HepG2 (cell line): Measurements from ENCODE around the gene CITED4. TPM values are rescaled to one million over a fixed set of nuclear protein-coding genes. Genes with fewer than 3 reads are reported as not detected.

Experiments used
- ATAC-seq: fragments of 200-7000 bp; cut with Tn5 transposase; 3 replicates; pipeline ENCODE4 v1.9.1; 2020; ENCODE audit warnings: mild to moderate bottlenecking, moderate library complexity
- BruUV-seq: library from RNA; stranded (reverse); fragments of 400-500 nt; replicated peaks from 2 replicates; lab custom pipeline; 2021; lab: Mats Ljungman, UMichigan
- CTCF ChIA-PET: fragments of 300-600 bp; formaldehyde crosslinking; extraction: SDS; loops from one replicate; lab custom pipeline; 2021; ENCODE audit warnings: low total read pairs, inconsistent platforms, low intra/inter-chr PET ratio; lab: Yijun Ruan, JAX
- POLR2A ChIA-PET: fragments of 350-600 bp; sonication (Branson Sonifier 250); formaldehyde crosslinking; loops from one replicate; lab custom pipeline; 2020; ENCODE audit warnings: antibody characterized with exemption, inconsistent platforms; lab: Yijun Ruan, JAX
- DNase-seq: peaks from one replicate; pipeline ENCODE4 v3.0.0-alpha.2; 2015; ENCODE audit warnings: low spot score
- FAIRE-seq: peaks from 3 replicates; lab custom pipeline; 2011; peaks lifted over from hg19 to GRCh38; lab: Jason Lieb, UNC
- H2AFZ ChIP-seq: one replicate; pipeline ENCODE4 v1.6.1; 2011; ENCODE audit warnings: low read length, inconsistent platforms
- H3K27ac ChIP-seq: fragments of 300-600 bp; 3 replicates; pipeline ENCODE4 v1.8.0; 2011; ENCODE audit warnings: mixed run types, mild to moderate bottlenecking, mixed read lengths, low read length, inconsistent platforms; ENCODE audit not compliant: insufficient read depth; ENCODE audit errors: extremely low read length
- H3K27me3 ChIP-seq, 2 experiments: fragments of 200-600 bp in 1 of 2; 2 replicates in 1 of 2; 3 replicates in 1 of 2; pipeline versions ENCODE4 v1.6.0 to v1.8.0; 2011; ENCODE audit warnings: low read length in 2 of 2, mild to moderate bottlenecking in 2 of 2, moderate library complexity in 2 of 2, inconsistent platforms in 1 of 2; ENCODE audit not compliant: insufficient read depth in 2 of 2, control insufficient read depth in 1 of 2
- H3K36me3 ChIP-seq, 2 experiments: fragments of 200-600 bp in 1 of 2; replicated peaks in 1 of 2; 2 replicates in 1 of 2; 3 replicates in 1 of 2; pipeline versions ENCODE4 v1.5.1 to v1.8.0; 2011; ENCODE audit warnings: low read length in 2 of 2, inconsistent platforms in 1 of 2; ENCODE audit not compliant: insufficient read depth in 2 of 2, control insufficient read depth in 1 of 2
- H3K4me1 ChIP-seq: 2 replicates; pipeline ENCODE4 v1.5.1; 2012; ENCODE audit warnings: low read length, inconsistent platforms; ENCODE audit not compliant: insufficient read depth
- H3K4me2 ChIP-seq: 2 replicates; pipeline ENCODE4 v1.6.0; 2011; ENCODE audit warnings: low read depth, low read length, inconsistent platforms
- H3K4me3 ChIP-seq, 3 experiments: fragments of 200-600 bp in 1 of 3; sonication (generic), shearing (Covaris generic) in 1 of 3; replicated peaks in 1 of 3; 2 replicates each; pipeline ENCODE4 v1.5.1; 2011 to 2016; ENCODE audit warnings: low read length in 3 of 3, inconsistent platforms in 2 of 3, low read depth in 2 of 3, mild to moderate bottlenecking in 2 of 3, control low read depth in 1 of 3, mixed read lengths in 1 of 3; ENCODE audit not compliant: insufficient read depth in 1 of 3
- H3K79me2 ChIP-seq: one replicate; pipeline ENCODE4 v1.6.1; 2011; ENCODE audit warnings: low read length, inconsistent platforms; ENCODE audit not compliant: insufficient read depth
- H3K9ac ChIP-seq: 2 replicates; pipeline ENCODE4 v1.6.0; 2011; ENCODE audit warnings: mild to moderate bottlenecking, low read depth, low read length, inconsistent platforms; ENCODE audit not compliant: insufficient read depth
- H3K9me3 ChIP-seq: 2 replicates; pipeline ENCODE4 v1.5.1; 2012; ENCODE audit warnings: mild to moderate bottlenecking, low read length
- H4K20me1 ChIP-seq: 2 replicates; pipeline ENCODE4 v1.6.0; 2011; ENCODE audit warnings: inconsistent platforms, mild to moderate bottlenecking, low read length, moderate library complexity; ENCODE audit not compliant: insufficient read depth
- CEBPB ChIP-seq: IDR thresholded peaks from 2 replicates; pipeline ENCODE4 v1.6.1; 2011; ENCODE audit warnings: low read depth, low read length, improper control_type of control experiment, borderline replicate concordance
- FLYWCH1 ChIP-seq: sonication (generic); formaldehyde crosslinking; IDR thresholded peaks from 2 replicates; pipeline ENCODE4 v1.8.1; 2023; ENCODE audit warnings: mild to moderate bottlenecking, missing genetic modification reagents
- HES4 ChIP-seq: sonication (generic); formaldehyde crosslinking; IDR thresholded peaks from 2 replicates; pipeline ENCODE4 v1.9.0; 2021; ENCODE audit warnings: mild to moderate bottlenecking, missing genetic modification reagents, borderline replicate concordance
- HINFP ChIP-seq: sonication (generic); formaldehyde crosslinking; IDR thresholded peaks from 2 replicates; pipeline ENCODE4 v1.4.0; 2020; ENCODE audit warnings: low read depth, mild to moderate bottlenecking, missing genetic modification reagents
- HMGXB4 ChIP-seq, 2 experiments: sonication (generic) in 1 of 2; formaldehyde crosslinking in 1 of 2; IDR thresholded peaks; 2 replicates each; pipeline versions ENCODE4 v1.4.0 to v1.6.1; 2018 to 2020; ENCODE audit warnings: missing genetic modification reagents in 2 of 2, borderline replicate concordance in 1 of 2, low read depth in 1 of 2, mild to moderate bottlenecking in 1 of 2, missing biosample characterization in 1 of 2
- KDM4B ChIP-seq: sonication (generic); formaldehyde crosslinking; IDR thresholded peaks from 2 replicates; pipeline ENCODE4 v1.4.0; 2020; ENCODE audit warnings: missing genetic modification reagents
- KLF9 ChIP-seq: IDR thresholded peaks from 2 replicates; pipeline ENCODE4 v1.6.1; 2016; ENCODE audit warnings: low read depth
- KMT2A ChIP-seq: sonication (generic); formaldehyde crosslinking; IDR thresholded peaks from 2 replicates; pipeline ENCODE4 v1.4.0; 2020; ENCODE audit warnings: missing genetic modification reagents
- PREB ChIP-seq: sonication (generic); formaldehyde crosslinking; IDR thresholded peaks from 2 replicates; pipeline ENCODE4 v1.4.0; 2020; ENCODE audit warnings: missing genetic modification reagents
- SIX4 ChIP-seq: sonication (generic); formaldehyde crosslinking; IDR thresholded peaks from 2 replicates; pipeline ENCODE4 v1.4.0; 2020; ENCODE audit warnings: missing genetic modification reagents
- SMARCC2 ChIP-seq: fragments of 450-650 bp; IDR thresholded peaks from 2 replicates; pipeline ENCODE4 v1.6.1; 2017; ENCODE audit warnings: antibody characterized with exemption, mild to moderate bottlenecking
- TBP ChIP-seq: sonication (generic); formaldehyde crosslinking; IDR thresholded peaks from 2 replicates; pipeline ENCODE4 v1.5.0; 2020; ENCODE audit warnings: missing genetic modification reagents
- ZFX ChIP-seq: sonication (generic); formaldehyde crosslinking; IDR thresholded peaks from 2 replicates; pipeline ENCODE4 v1.4.0; 2020; ENCODE audit warnings: mild to moderate bottlenecking, low read depth, missing genetic modification reagents, moderate library complexity
- ZNF263 ChIP-seq: sonication (generic); formaldehyde crosslinking; IDR thresholded peaks from 2 replicates; pipeline ENCODE4 v1.4.0; 2020; ENCODE audit warnings: missing genetic modification reagents
- ZNF703 ChIP-seq: sonication (generic); formaldehyde crosslinking; IDR thresholded peaks from 2 replicates; pipeline ENCODE4 v1.5.1; 2020; ENCODE audit warnings: missing genetic modification reagents, mild to moderate bottlenecking, moderate library complexity, borderline replicate concordance
- in situ Hi-C: cut with HindIII; loops from 2 replicates; pipeline ENCODE4 v1.10.0; 2017; ENCODE audit warnings: low pct_unique_long_range_greater_than_20kb; ENCODE audit not compliant: extremely low pct_ligation_motif_present
- intact Hi-C: fragments of 100-400 bp; cut with micrococcal nuclease; formaldehyde crosslinking; loops from one replicate; pipeline ENCODE4 v1.10.0; 2022; ENCODE audit not compliant: unreplicated experiment
- polyA plus RNA-seq, 8 experiments: library from polyadenylated mRNA; depleted of rRNA in 3 of 8; stranded (reverse) in 7 of 8; unstranded in 1 of 8; fragments of >200 nt; fragmentation: Illumina TruSeq in 4 of 8; extraction: Trizol in 4 of 8; gene quantifications; 2 replicates each; pipeline versions ENCODE4 v1.2.1 to v1.2.3, GENCODE V29; 2011 to 2016; ENCODE audit warnings: low read depth in 4 of 8, missing spikeins in 1 of 8, mixed read lengths in 1 of 8; ENCODE audit not compliant: insufficient read depth in 1 of 8
- total RNA-seq, 5 experiments: library from RNA; depleted of rRNA; stranded (reverse); fragments of >200 nt; fragmentation: Illumina TruSeq; extraction: Trizol; gene quantifications; 2 replicates each; pipeline ENCODE4 v1.2.3, GENCODE V29; 2016; ENCODE audit warnings: low read depth in 1 of 5

CITED4 gene
- total and polyA plus RNA-seq, 2 of the 13 experiments (the other 11 are each of a cell fraction or from before 2014, with no cell fraction given): 1.5 to 9.9 TPM

- Histone ChIP-seq H3K79me2 (no peaks in the 10 kb centered on the region), H3K36me3 (no peaks in the 10 kb centered on the region), H4K20me1 (no peaks in the 10 kb centered on the region), H3K4me2 (no peak overlapping the region), H3K9me3 (peaks cover 22% of the 10 kb centered on the region)
- intact Hi-C loops: no loop called here
- no TSS peak for BruUV-seq
- POLR2A ChIA-PET: no interaction called here
- TF ChIP-seq FLYWCH1 (CRISPR knock-in tag) (no peak), KMT2A (CRISPR knock-in tag) (no peak), PREB (CRISPR knock-in tag) (no peak), HMGXB4 (CRISPR knock-in tag; IDR thresholded peaks at IDR 0.05; ENCODE audit: borderline replicate concordance in 1 of 2, low read depth in 1 of 2) (no peak), KLF9 (CRISPR knock-in tag) (no peak), TBP (no peak), HINFP (CRISPR knock-in tag) (no peak), SMARCC2 (no peak), HES4 (CRISPR knock-in tag) (no peak), SIX4 (CRISPR knock-in tag) (no peak), ZFX (CRISPR knock-in tag) (no peak), ZNF703 (no peak), CEBPB (no peak), KDM4B (no peak), ZNF263 (CRISPR knock-in tag) (no peak)
- TF ChIP-seq, all 625 proteins: peak for 0
- in situ Hi-C loops: no loop called here
- Histone ChIP-seq H2AFZ (no peak overlapping the region), H3K27ac (no peak overlapping the region), H3K9ac (no peak overlapping the region), H3K4me3 (no peak overlapping the region), H3K4me1 (peaks cover 39% of the 10 kb centered on the region), H3K27me3 (peaks cover 0 to 2% of the 10 kb centered on the region in 2 experiments; a peak in 1 of 5 replicates)
- DNase-seq (no peak), ATAC-seq (no peak), FAIRE-seq (no peak)
- CTCF ChIA-PET: no interaction called here
These were observed 31.8 kb upstream of the CITED4 start for GRCh38 chr1:40893946-40894345.
